ENCODE measurements around the gene FBXW11.

FBXW11 gene

GRCh38 chr5:172005708-172006320 is 624 bp downstream of the FBXW11 start:
- peaks cover 53% of the 10 kb centered on the region for H3K4me1 ChIP-seq (ENCODE audit: control insufficient read depth, low read length)
- H3F3A ChIP-seq (ENCODE audit: control insufficient read depth, insufficient read depth), result peaks cover 7% of the 10 kb centered on the region
- H3K4me3 ChIP-seq (ENCODE audit: low read length), result peak overlapping the region; percentile 93
- TF ChIP-seq CTCF (IDR thresholded peaks at IDR 0.05; ENCODE audit: low read depth, low read length, poor library complexity, severe bottlenecking) (no peak), EZH2phosphoT487 (IDR thresholded peaks at IDR 0.05; ENCODE audit: borderline replicate concordance, low read length) (no peak)
- H3K9me2 ChIP-seq (replicated peaks; ENCODE audit: control insufficient read depth, low read length), result no peaks in the 10 kb centered on the region
- H3K36me3 ChIP-seq (ENCODE audit: control insufficient read depth, low read length), result peaks cover 9% of the 10 kb centered on the region; the same call in 1 of the 2 replicates
- H3K79me2 ChIP-seq (ENCODE audit: control insufficient read depth, low read length), result peaks cover 68% of the 10 kb centered on the region
- peak overlapping the region; percentile 75 for H3K27ac ChIP-seq (ENCODE audit: low read depth, low read length)
- H3K4me2 ChIP-seq (ENCODE audit: low read length), result peak overlapping the region; percentile 94
- no peaks in the 10 kb centered on the region for H3K27me3 ChIP-seq (ENCODE audit: control insufficient read depth, low read length)
- H4K20me1 ChIP-seq (ENCODE audit: control insufficient read depth, insufficient read depth, low read depth, low read length), result 0 out of 2 replicates have a peak, but pooled peaks cover 6% of the 10 kb centered on the region
- H3K9me3 ChIP-seq (ENCODE audit: control insufficient read depth, insufficient read depth, low read length), result no peaks in the 10 kb centered on the region

GRCh38 chr5:172004824-172005237 is 1.6 kb downstream of the FBXW11 start:
- no peaks in the 10 kb centered on the region for H3K27me3 ChIP-seq (ENCODE audit: control insufficient read depth, low read length)
- no peak overlapping the region for H3K27ac ChIP-seq (ENCODE audit: low read depth, low read length)
- 0 out of 2 replicates have a peak, but pooled peaks cover 6% of the 10 kb centered on the region for H4K20me1 ChIP-seq (ENCODE audit: control insufficient read depth, insufficient read depth, low read depth, low read length)
- no peaks in the 10 kb centered on the region for H3K9me3 ChIP-seq (ENCODE audit: control insufficient read depth, insufficient read depth, low read length)
- peak overlapping the region; percentile 94 for H3K4me2 ChIP-seq (ENCODE audit: low read length)
- H3K4me3 ChIP-seq (ENCODE audit: low read length), result peak overlapping the region; percentile 93
- TF ChIP-seq EZH2phosphoT487 (IDR thresholded peaks at IDR 0.05; ENCODE audit: borderline replicate concordance, low read length) (no peak), CTCF (IDR thresholded peaks at IDR 0.05; ENCODE audit: low read depth, low read length, poor library complexity, severe bottlenecking) (no peak)
- no peaks in the 10 kb centered on the region for H3K9me2 ChIP-seq (replicated peaks; ENCODE audit: control insufficient read depth, low read length)
- H3K4me1 ChIP-seq (ENCODE audit: control insufficient read depth, low read length), result peaks cover 63% of the 10 kb centered on the region
- H3F3A ChIP-seq (ENCODE audit: control insufficient read depth, insufficient read depth), result peaks cover 12% of the 10 kb centered on the region
- H3K36me3 ChIP-seq (ENCODE audit: control insufficient read depth, low read length), result peaks cover 9% of the 10 kb centered on the region; the same call in 1 of the 2 replicates
- H3K79me2 ChIP-seq (ENCODE audit: control insufficient read depth, low read length), result peaks cover 77% of the 10 kb centered on the region

- no peak for TF ChIP-seq EZH2phosphoT487 (IDR thresholded peaks at IDR 0.05; ENCODE audit: borderline replicate concordance, low read length)
- Histone ChIP-seq H3K27ac (ENCODE audit: low read depth, low read length) (no peak overlapping the region), H3K36me3 (ENCODE audit: control insufficient read depth, low read length) (peaks cover 9% of the 10 kb centered on the region; the same call in 1 of the 2 replicates), H3F3A (ENCODE audit: control insufficient read depth, insufficient read depth) (peaks cover 16% of the 10 kb centered on the region), H3K9me2 (replicated peaks; ENCODE audit: control insufficient read depth, low read length) (no peaks in the 10 kb centered on the region), H3K4me1 (ENCODE audit: control insufficient read depth, low read length) (peaks cover 73% of the 10 kb centered on the region), H3K4me3 (ENCODE audit: low read length) (peak overlapping the region; percentile 93), H3K9me3 (ENCODE audit: control insufficient read depth, insufficient read depth, low read length) (no peaks in the 10 kb centered on the region), H4K20me1 (ENCODE audit: control insufficient read depth, insufficient read depth, low read depth, low read length) (0 out of 2 replicates have a peak, but pooled peaks cover 6% of the 10 kb centered on the region), H3K27me3 (ENCODE audit: control insufficient read depth, low read length) (no peaks in the 10 kb centered on the region), H3K4me2 (ENCODE audit: low read length) (peak overlapping the region; percentile 94), H3K79me2 (ENCODE audit: control insufficient read depth, low read length) (peaks cover 88% of the 10 kb centered on the region)
Measured at GRCh38 chr5:172003746-172004145, 2.7 kb downstream of the FBXW11 start.
